Activated CD4-positive, alpha-beta T cell treated with anti-CD3 and anti-CD28 coated beads, Interleukin-2, amount 10 ng/mL, durations not matched to agents 7 days and 5 days (primary cell): ENCODE results near the gene MKLN1. TPM values are rescaled to one million over a fixed set of nuclear protein-coding genes. Genes with fewer than 3 reads are reported as not detected.

Experiments
- CTCF ChIA-PET: fragments of 350-600 bp; sonication (Branson Sonifier 250); formaldehyde crosslinking; loops from one replicate; lab custom pipeline; 2021; ENCODE audit warnings: antibody characterized with exemption; lab: Charles Lee
- POLR2A ChIA-PET: fragments of 350-600 bp; sonication (Branson Sonifier 250); formaldehyde crosslinking; loops from one replicate; lab custom pipeline; 2021; ENCODE audit warnings: antibody characterized with exemption; lab: Charles Lee
- DNase-seq: peaks from one replicate; pipeline ENCODE4 v3.0.0-alpha.2; 2020
- H3K27ac Mint-ChIP-seq: one replicate; pipeline ENCODE4 v1.8.0; 2021; ENCODE audit warnings: mild to moderate bottlenecking, moderate library complexity, mixed read lengths
- H3K27me3 Mint-ChIP-seq: one replicate; pipeline ENCODE4 v1.8.0; 2021; ENCODE audit warnings: mixed read lengths
- H3K36me3 Mint-ChIP-seq: one replicate; pipeline ENCODE4 v1.8.0; 2021; ENCODE audit warnings: low read depth, mixed read lengths
- H3K4me1 Mint-ChIP-seq: one replicate; pipeline ENCODE4 v1.8.0; 2021; ENCODE audit warnings: mixed read lengths
- H3K4me3 Mint-ChIP-seq: one replicate; pipeline ENCODE4 v1.8.0; 2021; ENCODE audit warnings: mild to moderate bottlenecking, moderate library complexity, mixed read lengths
- H3K9me3 Mint-ChIP-seq: one replicate; pipeline ENCODE4 v1.8.0; 2021; ENCODE audit warnings: mixed read lengths
- total RNA-seq, 2 experiments: library from RNA; stranded (reverse); gene quantifications; one replicate each; pipeline ENCODE4 v1.2.3, GENCODE V29; 2021

The MKLN1 gene
- total RNA-seq, 2 experiments from 2014 or later, result 36.8 to 40.1 TPM

GRCh38 chr7:131338691-131339390 lies 11.2 kb downstream of the MKLN1 start:
- Mint-ChIP-seq H3K27ac (no peak overlapping the region), H3K9me3 (peaks cover 40% of the 10 kb centered on the region), H3K4me3 (no peak overlapping the region), H3K36me3 (peaks cover 50% of the 10 kb centered on the region), H3K27me3 (no peaks in the 10 kb centered on the region), H3K4me1 (peaks cover 5% of the 10 kb centered on the region)
- no peak for DNase-seq
- CTCF ChIA-PET, result no interaction called here
- POLR2A ChIA-PET, result interaction anchor here (0.6 kb wide), 1 partner anchor 311 kb away, joined by 7 read pairs; no protein-coding TSS in a partner anchor

DNA sequence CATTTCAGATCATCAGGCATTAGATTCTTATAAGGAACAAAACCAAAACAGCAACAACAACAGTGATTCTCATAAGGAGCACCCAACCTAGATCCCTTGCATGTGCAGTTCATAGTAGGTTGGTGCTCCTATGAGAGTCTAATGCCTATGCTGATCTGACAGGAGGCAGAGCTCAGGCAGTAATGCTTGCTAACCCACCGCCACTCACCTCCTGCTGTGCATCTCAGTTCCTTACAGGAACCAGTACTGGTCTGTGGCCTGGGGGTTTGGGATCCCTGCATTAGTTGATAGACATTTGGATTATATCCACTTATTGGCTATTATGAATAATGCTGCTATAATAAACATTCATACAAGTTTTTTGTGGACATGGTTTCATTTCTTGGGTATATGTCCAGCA lies 14.0 kb downstream of the MKLN1 start:
- peaks cover under 1% of the 10 kb centered on the region for H3K4me1 Mint-ChIP-seq
- ChIA-PET CTCF (interaction anchor here (1.1 kb wide), 1 partner anchor 14 kb away, joined by 3 read pairs; the partner anchor contains the start of gene MKLN1), POLR2A (no interaction called here)
- peaks cover 21% of the 10 kb centered on the region for H3K9me3 Mint-ChIP-seq
- DNase-seq, result no peak
- no peak overlapping the region for H3K4me3 Mint-ChIP-seq
- peaks cover 32% of the 10 kb centered on the region for H3K36me3 Mint-ChIP-seq
- H3K27ac Mint-ChIP-seq, result no peak overlapping the region
- no peaks in the 10 kb centered on the region for H3K27me3 Mint-ChIP-seq

GRCh38 chr7:131342864-131343442 lies 15.3 kb downstream of the MKLN1 start:
- Mint-ChIP-seq H3K27me3 (no peaks in the 10 kb centered on the region), H3K4me1 (peaks cover 5% of the 10 kb centered on the region), H3K9me3 (peaks cover 12% of the 10 kb centered on the region), H3K36me3 (peaks cover 27% of the 10 kb centered on the region), H3K4me3 (no peak overlapping the region), H3K27ac (no peak overlapping the region)
- CTCF ChIA-PET, result interaction anchor here (1.1 to 1.4 kb wide), 3 partner anchors 10 to 233 kb away, joined by 3 to 4 read pairs (median 3); partner anchors contain the start of gene MKLN1
- POLR2A ChIA-PET, result interaction anchor here (0.7 kb wide), 1 partner anchor 223 kb away, joined by 3 read pairs; no protein-coding TSS in a partner anchor
- DNase-seq, result no peak

GRCh38 chr7:131346885-131347592 lies 19.4 kb downstream of the MKLN1 start:
- peaks cover 18% of the 10 kb centered on the region for H3K36me3 Mint-ChIP-seq
- no peak overlapping the region for H3K27ac Mint-ChIP-seq
- H3K27me3 Mint-ChIP-seq, result no peaks in the 10 kb centered on the region
- no peak overlapping the region for H3K4me3 Mint-ChIP-seq
- ChIA-PET POLR2A (no interaction called here), CTCF (no interaction called here)
- DNase-seq, result no peak
- peaks cover 10% of the 10 kb centered on the region for H3K9me3 Mint-ChIP-seq
- H3K4me1 Mint-ChIP-seq, result peaks cover 13% of the 10 kb centered on the region

DNA sequence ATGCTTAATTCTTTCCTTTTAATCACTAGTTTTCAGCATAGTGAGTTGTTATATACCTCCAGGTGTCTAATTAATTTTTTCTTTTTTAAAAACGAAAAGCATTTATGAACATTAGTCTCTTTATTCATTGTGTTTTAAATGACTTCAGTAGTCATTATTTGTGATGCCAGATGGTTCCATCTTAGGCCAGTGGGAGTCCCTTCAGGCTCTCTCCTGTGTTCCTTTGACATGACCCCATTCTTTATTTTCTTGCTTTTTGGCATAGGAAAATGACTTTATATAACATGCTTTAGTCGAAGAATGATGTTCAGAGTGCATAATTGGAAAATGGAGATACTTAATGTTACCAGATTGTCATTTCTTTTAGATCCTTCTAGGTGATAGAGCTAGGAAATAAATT lies 24.4 kb downstream of the MKLN1 start:
- Mint-ChIP-seq H3K4me1 (peaks cover 22% of the 10 kb centered on the region), H3K4me3 (no peak overlapping the region), H3K9me3 (peaks cover 14% of the 10 kb centered on the region), H3K27me3 (no peaks in the 10 kb centered on the region), H3K36me3 (peaks cover 26% of the 10 kb centered on the region), H3K27ac (no peak overlapping the region)
- CTCF ChIA-PET, result interaction anchor here (1.0 kb wide), 1 partner anchor 18 kb away, joined by 3 read pairs; no protein-coding TSS in a partner anchor
- no peak for DNase-seq
- POLR2A ChIA-PET, result no interaction called here

GRCh38 chr7:131354390-131354789 lies 26.7 kb downstream of the MKLN1 start:
- peaks cover 36% of the 10 kb centered on the region for H3K4me1 Mint-ChIP-seq
- H3K4me3 Mint-ChIP-seq, result no peak overlapping the region
- ChIA-PET CTCF (no interaction called here), POLR2A (no interaction called here)
- H3K9me3 Mint-ChIP-seq, result peaks cover 14% of the 10 kb centered on the region
- H3K27me3 Mint-ChIP-seq, result no peaks in the 10 kb centered on the region
- H3K27ac Mint-ChIP-seq, result no peak overlapping the region
- peaks cover 27% of the 10 kb centered on the region for H3K36me3 Mint-ChIP-seq
- no peak for DNase-seq

DNA sequence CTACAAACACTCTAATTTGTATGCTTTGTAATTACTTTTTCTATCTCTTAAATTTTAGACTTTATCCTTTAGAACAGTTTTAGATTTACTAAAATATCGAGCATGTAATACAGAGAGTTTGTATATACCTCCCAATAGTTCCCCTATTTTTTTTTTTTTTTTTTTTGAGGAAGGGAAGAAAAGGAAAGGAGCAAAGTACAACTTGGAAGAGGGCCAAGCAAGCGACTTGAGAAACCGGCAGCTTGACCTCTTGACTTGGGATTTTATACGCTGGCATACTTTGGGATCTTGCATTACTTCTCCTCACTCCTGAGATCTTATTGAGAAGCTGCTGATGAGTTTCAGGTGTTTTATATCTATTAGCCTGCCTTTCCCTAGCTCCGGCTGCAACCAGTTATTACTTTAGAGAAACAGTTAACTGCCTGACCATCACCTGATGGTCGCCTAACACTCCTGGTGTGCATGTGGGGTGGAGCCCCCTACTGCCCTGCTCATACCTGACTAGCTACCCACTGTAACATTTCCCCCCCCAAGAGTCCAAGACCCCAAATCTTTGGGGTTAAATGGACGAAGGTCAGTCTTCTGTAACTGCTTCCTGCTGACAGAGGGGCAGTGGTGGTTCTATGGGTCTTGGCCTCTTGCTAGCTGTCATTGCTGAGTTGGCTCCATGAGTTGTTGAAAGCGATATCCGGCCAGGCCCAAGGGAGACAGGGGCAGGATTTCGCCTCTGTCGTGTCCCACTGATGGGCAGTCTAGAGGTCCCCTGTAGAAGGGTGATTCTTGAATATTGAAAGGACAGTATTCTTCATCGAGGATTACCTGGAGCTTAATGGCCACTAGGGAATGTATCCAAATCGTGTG lies 28.5 kb downstream of the MKLN1 start:
- Mint-ChIP-seq H3K4me3 (no peak overlapping the region), H3K27ac (no peak overlapping the region), H3K4me1 (peaks cover 42% of the 10 kb centered on the region), H3K27me3 (no peaks in the 10 kb centered on the region), H3K36me3 (peaks cover 18% of the 10 kb centered on the region), H3K9me3 (peaks cover 8% of the 10 kb centered on the region)
- no peak for DNase-seq
- ChIA-PET CTCF (no interaction called here), POLR2A (no interaction called here)

DNA sequence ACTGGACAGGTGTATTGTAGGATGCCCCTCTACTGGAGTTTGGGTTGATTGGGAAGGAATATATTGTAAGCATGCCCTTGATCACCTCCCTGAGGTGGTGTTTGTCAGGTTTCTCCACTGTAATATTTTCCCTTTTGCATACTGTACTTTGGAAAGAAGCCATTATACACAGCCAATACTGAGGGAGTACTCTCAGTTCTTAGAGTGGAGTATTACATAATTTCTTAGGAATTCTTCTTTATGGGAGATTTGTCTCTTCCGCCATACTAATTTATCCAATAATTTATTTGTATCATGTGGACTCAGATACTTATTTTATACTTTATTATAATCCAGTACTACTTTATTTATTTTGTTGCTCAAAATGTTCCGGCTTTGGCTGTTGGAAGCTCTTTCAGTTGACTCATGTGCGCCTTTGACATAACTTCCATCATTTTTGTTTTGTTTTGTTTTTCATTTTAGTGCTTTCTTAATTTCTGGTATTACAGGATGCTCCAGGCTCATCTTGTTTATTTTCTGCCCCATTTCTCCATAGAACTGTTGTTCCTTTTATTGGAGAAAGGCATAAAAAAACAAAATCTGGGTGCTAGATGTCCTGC lies 29.7 kb downstream of the MKLN1 start:
- Mint-ChIP-seq H3K27me3 (no peaks in the 10 kb centered on the region), H3K27ac (no peak overlapping the region), H3K4me3 (no peak overlapping the region), H3K9me3 (peaks cover 3% of the 10 kb centered on the region), H3K36me3 (peaks cover 13% of the 10 kb centered on the region), H3K4me1 (peaks cover 48% of the 10 kb centered on the region)
- POLR2A ChIA-PET, result no interaction called here
- CTCF ChIA-PET, result no interaction called here
- DNase-seq, result no peak

DNA sequence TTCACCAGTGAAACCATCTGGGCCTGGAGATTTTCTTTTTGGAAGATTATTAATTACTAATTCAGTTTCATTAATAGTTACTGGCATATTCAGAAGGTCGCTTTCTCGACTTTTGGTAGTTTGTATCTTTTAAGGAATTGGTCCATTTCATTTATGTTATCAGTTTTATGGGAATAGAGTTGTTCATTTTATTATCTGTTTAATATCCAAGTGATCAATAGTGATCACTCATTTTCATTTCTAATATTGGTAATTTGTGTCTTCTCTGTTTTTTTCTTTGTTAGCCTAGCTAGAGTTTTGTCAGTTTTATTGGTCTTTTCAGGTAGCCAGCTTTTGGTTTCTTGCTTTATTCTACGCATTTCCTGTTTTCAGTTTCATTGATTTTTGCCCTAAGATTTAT lies 31.0 kb downstream of the MKLN1 start:
- Mint-ChIP-seq H3K27me3 (no peaks in the 10 kb centered on the region), H3K36me3 (peaks cover 15% of the 10 kb centered on the region), H3K4me1 (peaks cover 49% of the 10 kb centered on the region), H3K4me3 (no peak overlapping the region), H3K27ac (no peak overlapping the region), H3K9me3 (no peaks in the 10 kb centered on the region)
- ChIA-PET CTCF (interaction anchor here (1.6 kb wide), 1 partner anchor 18 kb away, joined by 3 read pairs; no protein-coding TSS in a partner anchor), POLR2A (no interaction called here)
- no peak for DNase-seq

DNA sequence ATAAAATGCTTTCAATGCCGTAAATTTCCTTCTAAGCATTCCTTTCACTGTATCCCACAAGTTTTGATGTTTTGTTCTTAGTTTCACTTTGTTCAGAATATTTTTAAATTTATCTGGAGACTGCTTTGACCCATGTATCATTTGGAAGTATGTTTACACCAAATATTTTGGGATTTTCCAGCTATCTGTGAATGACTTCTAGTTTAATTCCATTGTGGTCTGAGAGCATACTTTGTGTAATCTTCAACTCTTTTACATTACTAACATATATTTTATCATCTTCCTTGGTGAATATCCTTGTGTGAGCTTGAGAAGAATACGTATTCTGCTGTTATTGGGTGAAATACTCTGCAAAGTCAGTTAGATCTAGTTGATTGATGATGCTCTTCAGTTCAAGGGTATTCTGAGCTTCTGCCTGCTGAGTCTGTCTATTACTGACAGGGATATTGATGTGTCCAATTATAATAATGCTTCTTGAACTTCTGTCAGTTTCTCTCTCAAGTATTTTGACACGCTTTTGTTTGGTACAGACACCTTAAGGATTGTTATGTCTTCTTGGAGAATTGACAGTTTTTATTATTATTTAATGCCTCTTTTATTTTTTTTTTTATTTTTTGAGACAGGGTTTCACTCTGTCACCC lies 31.6 kb downstream of the MKLN1 start:
- CTCF ChIA-PET, result interaction anchor here (0.8 to 1.6 kb wide), 3 partner anchors 11 to 19 kb away, joined by 3 read pairs; no protein-coding TSS in a partner anchor
- POLR2A ChIA-PET, result no interaction called here
- Mint-ChIP-seq H3K27ac (no peak overlapping the region), H3K4me1 (peaks cover 48% of the 10 kb centered on the region), H3K9me3 (peaks cover under 1% of the 10 kb centered on the region), H3K4me3 (no peak overlapping the region), H3K36me3 (peaks cover 16% of the 10 kb centered on the region), H3K27me3 (no peaks in the 10 kb centered on the region)
- no peak for DNase-seq

DNA sequence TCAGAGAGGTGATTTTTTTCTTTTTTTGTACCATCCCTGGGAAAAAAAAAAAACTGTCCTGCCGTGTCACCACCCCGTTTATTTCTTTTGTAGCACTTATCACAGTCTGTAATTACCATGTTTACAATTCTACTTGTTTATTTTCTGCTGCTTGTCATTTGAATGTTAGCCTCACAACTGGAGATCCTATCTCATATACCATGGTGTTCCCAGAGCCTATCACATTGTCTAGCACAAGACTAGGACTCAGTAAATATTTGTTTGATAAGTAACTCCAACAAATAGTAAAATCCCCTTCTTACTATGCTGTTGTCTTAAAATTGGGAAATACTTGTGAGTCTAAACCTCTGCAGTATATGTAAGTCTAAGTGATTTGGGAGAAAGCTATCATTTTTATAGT lies 36.0 kb downstream of the MKLN1 start:
- Mint-ChIP-seq H3K9me3 (peaks cover 3% of the 10 kb centered on the region), H3K4me3 (no peak overlapping the region), H3K4me1 (peaks cover 54% of the 10 kb centered on the region), H3K27me3 (no peaks in the 10 kb centered on the region), H3K36me3 (peaks cover 16% of the 10 kb centered on the region), H3K27ac (no peak overlapping the region)
- no peak for DNase-seq
- POLR2A ChIA-PET, result interaction anchor here (0.7 kb wide), 1 partner anchor 28 kb away, joined by 7 read pairs; no protein-coding TSS in a partner anchor
- CTCF ChIA-PET, result interaction anchor here (0.6 kb wide), 1 partner anchor 473 kb away, joined by 3 read pairs; no protein-coding TSS in a partner anchor
